AG04450 (cell line): ENCODE data around the gene ELL3. TPM values are rescaled to one million over a fixed set of nuclear protein-coding genes. Genes with fewer than 3 reads are reported as not detected.

Experiments
- CTCF ChIA-PET: fragments of 300-600, 350-600 bp; formaldehyde crosslinking; extraction: SDS; loops from one replicate; lab custom pipeline; 2022; ENCODE audit warnings: antibody characterized with exemption, inconsistent platforms; lab: Charles Lee
- POLR2A ChIA-PET: fragments of 350-600 bp; formaldehyde crosslinking; extraction: SDS; loops from one replicate; lab custom pipeline; 2021; ENCODE audit warnings: antibody characterized with exemption, inconsistent platforms; lab: Yijun Ruan, JAX
- DNase-seq: peaks from one replicate; pipeline ENCODE4 v3.0.0-alpha.2; 2011; ENCODE audit warnings: low read depth, low spot score
- H3K27ac ChIP-seq: one replicate; pipeline ENCODE4 v1.5.1; 2012; ENCODE audit warnings: low read depth, low read length, control low read depth
- H3K27me3 ChIP-seq: one replicate; pipeline ENCODE4 v1.6.0; 2012; ENCODE audit warnings: low read length; ENCODE audit not compliant: control insufficient read depth, insufficient read depth
- H3K4me3 ChIP-seq: 2 replicates; pipeline ENCODE4 v1.5.1; 2011; ENCODE audit warnings: mild to moderate bottlenecking, low read depth, low read length, control low read depth
- H3K9me3 ChIP-seq: 2 replicates; pipeline ENCODE4 v1.5.1; 2012; ENCODE audit warnings: low read length; ENCODE audit not compliant: control insufficient read depth, insufficient read depth
- CTCF ChIP-seq: IDR thresholded peaks from 2 replicates; pipeline ENCODE4 v1.5.1; 2011; ENCODE audit warnings: low read depth, low read length, control low read depth, inconsistent platforms
- polyA plus RNA-seq: library from polyadenylated mRNA; depleted of rRNA; stranded (reverse); fragments of >200 nt; gene quantifications from 2 replicates; pipeline ENCODE4 v1.2.3, GENCODE V29; 2011

ELL3 gene
- polyA plus RNA-seq, 1 experiment, result 2.3 TPM

- Histone ChIP-seq H3K9me3 (no peaks in the 10 kb centered on the region), H3K27me3 (no peaks in the 10 kb centered on the region), H3K27ac (peak overlapping the region; percentile 25), H3K4me3 (peak overlapping the region; percentile 63)
- ChIA-PET POLR2A (interaction anchor here (0.6 to 1.8 kb wide), 4 partner anchors 12 to 336 kb away, joined by 3 to 7 read pairs (median 4); partner anchors contain the start of genes HYPK and SERINC4), CTCF (interaction anchor here (0.6 to 1.8 kb wide), 14 partner anchors 9 to 549 kb away, joined by 3 to 13 read pairs (median 5); partner anchors contain the start of gene SERF2)
- peak; percentile 73 for TF ChIP-seq CTCF
- no peak for DNase-seq
These were observed 625 bp upstream of the ELL3 start for GRCh38 chr15:43777267-43777914.

- Histone ChIP-seq H3K27me3 (no peaks in the 10 kb centered on the region), H3K4me3 (peak overlapping the region; percentile 63), H3K27ac (peak overlapping the region; percentile 11), H3K9me3 (no peaks in the 10 kb centered on the region)
- DNase-seq, result no peak
- TF ChIP-seq CTCF, result no peak
- ChIA-PET POLR2A (interaction anchor here (1.0 to 1.8 kb wide), 3 partner anchors 13 to 24 kb away, joined by 3 to 7 read pairs (median 5); partner anchors contain the start of genes HYPK and SERINC4), CTCF (interaction anchor here (0.8 to 1.8 kb wide), 10 partner anchors 8 to 39 kb away, joined by 3 to 13 read pairs (median 5); partner anchors contain the start of gene SERF2)
These were observed 557 bp downstream of the ELL3 start for GRCh38 chr15:43776101-43776717.

- CTCF ChIA-PET, result no interaction called here
- TF ChIP-seq CTCF, result peak; percentile 34
- no peak for DNase-seq
These were observed 1.3 kb downstream of the ELL3 start for GRCh38 chr15:43775411-43775965.

GRCh38 chr15:43774062-43774461, 2.7 kb downstream of the ELL3 start:
- Histone ChIP-seq H3K9me3 (no peaks in the 10 kb centered on the region), H3K27ac (no peak overlapping the region), H3K27me3 (no peaks in the 10 kb centered on the region), H3K4me3 (no peak overlapping the region)
- ChIA-PET CTCF (no interaction called here), POLR2A (no interaction called here)
- no peak for TF ChIP-seq CTCF
- no peak for DNase-seq

More at GRCh38 chr15:43775411-43775965, 1.3 kb downstream of the ELL3 start:
- H3K27ac ChIP-seq, result no peak overlapping the region
- H3K4me3 ChIP-seq, result no peak overlapping the region
- no peaks in the 10 kb centered on the region for H3K9me3 ChIP-seq
- POLR2A ChIA-PET, result no interaction called here
- H3K27me3 ChIP-seq, result no peaks in the 10 kb centered on the region
